GM12892 (cell line): ENCODE measurements around the gene BACE2.

Experiments used
- POLR2A ChIP-seq: IDR thresholded peaks from 2 replicates; pipeline ENCODE4 v1.6.1; 2011; ENCODE audit warnings: low read depth, low read length, control low read depth
- POLR2AphosphoS5 ChIP-seq: IDR thresholded peaks from 2 replicates; pipeline ENCODE4 v1.6.1; 2011; ENCODE audit warnings: low read depth, low read length, control low read depth
- TAF1 ChIP-seq: IDR thresholded peaks from 2 replicates; pipeline ENCODE4 v1.6.1; 2011; ENCODE audit warnings: low read depth, mild to moderate bottlenecking, control low read depth, low read length, borderline replicate concordance

DNA sequence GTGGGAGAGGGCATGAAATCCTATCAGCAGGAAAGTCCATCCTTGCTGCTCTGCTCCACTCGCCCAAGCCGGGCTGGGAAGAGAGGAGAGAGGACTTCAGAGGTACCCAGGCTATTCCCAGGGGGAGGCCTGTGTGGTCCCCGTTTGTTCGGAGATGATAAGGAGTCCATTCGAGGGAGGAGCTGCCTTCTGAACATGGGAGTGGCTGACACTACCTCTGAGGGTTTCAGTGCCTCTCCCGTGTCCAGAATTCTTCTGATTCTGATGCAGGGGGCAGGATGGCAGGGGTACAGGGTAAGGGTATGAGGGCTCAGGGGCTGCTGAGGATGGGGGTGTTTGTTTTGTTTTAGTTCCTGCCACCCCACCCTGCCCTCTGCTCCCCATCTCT, 40.4 kb downstream of the BACE2 start:
- TF ChIP-seq POLR2A (no peak), POLR2AphosphoS5 (no peak), TAF1 (no peak)
